Kidney (tissue), 14 donors: Measurements from ENCODE around the gene SBF1. TPM values are rescaled to one million over a fixed set of nuclear protein-coding genes. Genes with fewer than 3 reads are reported as not detected.
A peak's percentile ranks its signal among the peaks of the same experiment; 100 is the strongest.

Source experiments
- DNase-seq, 5 donors: peaks; one replicate each; pipeline ENCODE4 v3.0.0-alpha.2; 2013 to 2020
- FAIRE-seq: peaks from 2 replicates; lab custom pipeline; 2012; peaks lifted over from hg19 to GRCh38; lab: Jason Lieb, UNC
- H3K27ac ChIP-seq, 2 donors: one replicate each; pipeline ENCODE4 v1.7.0; 2013; ENCODE audit warnings: low read depth in 2 of 2, low read length in 2 of 2, inconsistent platforms in 1 of 2
- H3K27me3 ChIP-seq: one replicate; pipeline ENCODE4 v1.7.1; 2013; ENCODE audit warnings: low read length, inconsistent platforms; ENCODE audit not compliant: control insufficient read depth, insufficient read depth
- H3K36me3 ChIP-seq, 3 donors: one replicate each; pipeline versions ENCODE4 v1.7.0 to v1.7.1; 2013; ENCODE audit warnings: low read length in 3 of 3, control low read depth in 1 of 3, inconsistent platforms in 1 of 3; ENCODE audit not compliant: insufficient read depth in 3 of 3, control insufficient read depth in 2 of 3
- H3K4me1 ChIP-seq, 3 donors: one replicate each; pipeline versions ENCODE4 v1.7.0 to v1.7.1; 2013; ENCODE audit warnings: low read length in 3 of 3, inconsistent platforms in 1 of 3, low read depth in 1 of 3; ENCODE audit not compliant: control insufficient read depth in 2 of 3, insufficient read depth in 2 of 3
- H3K4me3 ChIP-seq, 3 donors: one replicate each; pipeline versions ENCODE4 v1.7.0 to v1.8.1; 2013; ENCODE audit warnings: low read length in 3 of 3, control low read depth in 1 of 3, inconsistent platforms in 1 of 3
- H3K9ac ChIP-seq, 3 donors: one replicate each; pipeline versions ENCODE4 v1.7.0 to v1.7.1; 2013; ENCODE audit warnings: low read length in 3 of 3, control low read depth in 1 of 3, inconsistent platforms in 1 of 3
- H3K9me3 ChIP-seq, 3 donors: one replicate each; pipeline versions ENCODE4 v1.7.0 to v1.7.1; 2013; ENCODE audit warnings: low read length in 3 of 3, control low read depth in 1 of 3, inconsistent platforms in 1 of 3; ENCODE audit not compliant: control insufficient read depth in 2 of 3, insufficient read depth in 1 of 3
- CTCF ChIP-seq: IDR thresholded peaks from 3 replicates; pipeline ENCODE4 v1.5.1; 2012; ENCODE audit warnings: mild to moderate bottlenecking, moderate library complexity, borderline replicate concordance; ENCODE audit not compliant: insufficient read depth; ENCODE audit errors: extremely low read depth
- intact Hi-C: fragments of 100-400 bp; cut with DNase I; formaldehyde crosslinking; loops from one replicate; pipeline ENCODE4 v1.11.1; 2022
- polyA plus RNA-seq: library from polyadenylated mRNA; stranded (reverse); fragments of 350-450 nt; fragmentation: Illumina TruSeq; extraction: RNeasy Lipid Tissue Mini Kit (QIAGEN cat#74804); gene quantifications from one replicate; pipeline ENCODE4 v1.2.3, GENCODE V29; 2014; ENCODE audit warnings: low read depth, low replicate concordance; ENCODE audit not compliant: insufficient read depth
- total RNA-seq: library from RNA; stranded (reverse); fragmentation: NEBNext Ultra II Directional; extraction: Animal tissue kit (Norgen Biotek cat#: 25700); gene quantifications from one replicate; pipeline ENCODE4 v1.2.1, GENCODE V29; 2021
- donor health status: control.
- donor health status: control.
- donor health status: control.
- donor health status: control.
- donor health status: control.
- donor health status: DM: yes; HTN: yes; CAD: no.
- donor health status: Normal renal cell carcinoma (clear cell type).

The SBF1 gene
- total and polyA plus RNA-seq, 2 donors from 2014 or later, result 18.1 to 73.9 TPM

DNA sequence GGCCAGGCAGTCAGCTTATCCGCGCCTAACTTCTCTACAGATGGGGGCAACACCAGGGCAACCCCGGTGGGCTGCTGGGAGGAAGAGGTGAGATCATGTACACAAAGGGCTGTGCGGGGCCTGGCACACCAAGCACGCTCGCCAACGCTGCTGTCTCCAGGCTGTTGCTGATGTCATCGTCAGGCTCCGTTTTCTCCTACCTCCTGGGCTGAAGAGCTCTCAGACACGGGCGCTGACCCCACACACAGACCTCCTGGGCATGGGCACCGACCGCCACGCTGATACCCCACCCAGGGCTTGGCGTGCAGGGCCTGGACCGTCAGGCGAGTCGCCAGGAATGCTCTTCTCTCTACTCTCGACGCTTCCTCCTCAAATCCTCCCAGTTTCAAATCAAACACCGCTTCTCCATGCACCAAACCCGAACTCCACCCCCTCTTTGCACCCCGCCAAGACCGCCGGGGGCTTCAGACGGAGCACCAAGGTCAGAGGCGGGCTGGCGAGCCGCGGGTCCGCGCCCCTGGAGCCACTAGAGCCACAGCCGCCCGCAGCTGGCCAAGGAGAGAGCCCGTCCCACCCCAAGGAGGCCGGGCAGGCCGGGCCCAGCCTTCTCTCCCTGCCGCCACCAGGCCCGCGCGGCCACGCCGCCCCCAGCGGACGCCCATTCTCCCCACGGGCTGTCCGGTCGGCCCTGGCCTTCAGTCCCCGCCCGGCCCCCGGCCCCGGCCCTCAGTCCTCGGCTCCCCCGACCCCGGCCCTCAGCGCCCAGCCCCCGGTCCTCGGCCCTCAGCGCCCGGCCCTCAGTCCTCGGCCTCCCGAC lies 772 bp downstream of the SBF1 start:
- Histone ChIP-seq H3K27ac (no peak overlapping the region), H3K4me1 (peaks cover 0 to 31% (median 20%) of the 10 kb centered on the region in 3 donors), H3K4me3 (peak overlapping the region; percentile 44 to 72 (median 71)), H3K27me3 (no peaks in the 10 kb centered on the region), H3K9me3 (no peaks in the 10 kb centered on the region), H3K36me3 (no peaks in the 10 kb centered on the region), H3K9ac (peak overlapping the region in 2 of 3 donors; percentile 36 to 58)
- DNase-seq (peak in 4 of 5 donors; percentile 27 to 82 (median 40)), FAIRE-seq (no peak)
- intact Hi-C loops, result no loop called here
- no peak for TF ChIP-seq CTCF

GRCh38 chr22:50473088-50473487 lies 1.7 kb downstream of the SBF1 start:
- peak; percentile 9 for TF ChIP-seq CTCF
- Histone ChIP-seq H3K27ac (no peak overlapping the region), H3K9ac (peak overlapping the region in 2 of 3 donors; percentile 8 to 58), H3K4me1 (peaks cover 0 to 31% (median 20%) of the 10 kb centered on the region in 3 donors), H3K36me3 (no peaks in the 10 kb centered on the region), H3K27me3 (no peaks in the 10 kb centered on the region), H3K9me3 (no peaks in the 10 kb centered on the region), H3K4me3 (peak overlapping the region in 2 of 3 donors; percentile 71 to 72)
- FAIRE-seq (no peak), DNase-seq (peak in 1 of 5 donors; percentile 61)
- intact Hi-C loops, result no loop called here

DNA sequence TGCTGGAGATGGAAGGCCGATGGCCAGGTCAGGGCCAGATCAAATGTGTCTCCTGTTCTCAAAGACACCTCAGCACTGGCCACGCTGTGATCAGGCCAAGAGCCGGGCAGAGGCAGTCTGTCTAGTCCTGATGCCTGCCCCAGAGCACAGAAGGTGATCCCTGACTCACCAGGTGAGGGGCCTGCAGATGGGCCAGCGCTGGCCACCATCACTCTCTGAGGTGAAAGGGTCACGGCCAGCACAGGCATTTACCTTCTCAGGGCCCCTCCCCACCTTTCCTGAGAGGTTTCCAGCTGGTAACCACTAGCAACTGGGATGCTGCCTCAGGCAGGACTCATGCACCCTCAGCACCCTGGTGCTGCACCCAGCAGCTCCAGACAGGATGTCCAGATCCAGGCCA lies 2.9 kb downstream of the SBF1 start:
- no peak for TF ChIP-seq CTCF
- intact Hi-C loops, result no loop called here
- H3K36me3 ChIP-seq, result peaks cover 0 to 5% (median 4%) of the 10 kb centered on the region in 3 donors
- DNase-seq, result no peak
- no peaks in the 10 kb centered on the region for H3K9me3 ChIP-seq
- no peak overlapping the region for H3K4me3 ChIP-seq
- H3K27me3 ChIP-seq, result no peaks in the 10 kb centered on the region
- H3K4me1 ChIP-seq, result peaks cover 0 to 31% (median 20%) of the 10 kb centered on the region in 3 donors
- H3K9ac ChIP-seq, result no peak overlapping the region
- FAIRE-seq, result no peak
- no peak overlapping the region for H3K27ac ChIP-seq
